HG03571 (cell line): ENCODE measurements around the gene MEGF11.

Source experiments
- ATAC-seq: cut with Tn5 transposase; IDR thresholded peaks from one replicate; pipeline ENCODE4 v1.9.1; 2021; ENCODE audit not compliant: unreplicated experiment

The MEGF11 gene

DNA sequence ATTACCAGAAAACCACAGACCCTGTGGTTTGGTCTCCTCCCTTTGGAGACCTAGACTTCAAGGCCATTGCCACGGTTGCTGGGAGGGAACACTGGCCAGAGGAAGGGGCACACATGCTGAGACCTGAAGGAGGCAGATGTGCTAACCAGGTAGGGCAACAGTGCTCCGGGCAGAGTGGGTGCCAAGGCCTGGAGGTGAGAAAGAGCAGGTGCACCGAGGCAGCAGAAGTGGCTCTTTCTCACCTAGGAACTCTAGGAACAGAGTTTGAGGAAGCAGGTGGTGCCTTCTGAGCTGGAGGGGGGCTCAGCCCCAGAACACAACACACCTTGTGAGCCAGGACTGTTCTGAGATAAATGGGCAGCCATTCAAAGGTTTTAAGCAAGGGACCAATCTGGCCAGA is 106.1 kb downstream of the MEGF11 start:
- no peak for ATAC-seq

DNA sequence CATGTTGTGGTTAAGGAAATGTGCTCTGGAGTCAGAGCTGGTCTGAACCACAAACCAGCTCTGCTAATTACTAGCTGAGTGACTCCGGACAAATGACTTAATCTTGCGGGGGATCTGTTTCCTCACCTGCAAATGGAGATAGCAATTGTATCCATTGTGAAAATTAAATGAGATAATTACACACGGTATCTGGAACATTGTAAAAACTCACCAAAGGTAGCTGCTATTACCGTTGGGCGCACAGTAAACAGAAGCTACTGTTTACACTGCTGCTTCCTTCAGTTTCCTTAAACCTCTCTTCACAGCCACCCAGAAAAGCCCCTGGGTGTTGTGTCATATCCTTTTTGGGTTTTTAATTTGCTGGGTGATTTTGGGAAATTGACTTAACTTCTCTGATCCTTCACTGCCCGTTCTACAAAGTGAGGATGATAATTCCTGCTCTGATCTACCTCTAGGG is 107.8 kb downstream of the MEGF11 start:
- no peak for ATAC-seq

DNA sequence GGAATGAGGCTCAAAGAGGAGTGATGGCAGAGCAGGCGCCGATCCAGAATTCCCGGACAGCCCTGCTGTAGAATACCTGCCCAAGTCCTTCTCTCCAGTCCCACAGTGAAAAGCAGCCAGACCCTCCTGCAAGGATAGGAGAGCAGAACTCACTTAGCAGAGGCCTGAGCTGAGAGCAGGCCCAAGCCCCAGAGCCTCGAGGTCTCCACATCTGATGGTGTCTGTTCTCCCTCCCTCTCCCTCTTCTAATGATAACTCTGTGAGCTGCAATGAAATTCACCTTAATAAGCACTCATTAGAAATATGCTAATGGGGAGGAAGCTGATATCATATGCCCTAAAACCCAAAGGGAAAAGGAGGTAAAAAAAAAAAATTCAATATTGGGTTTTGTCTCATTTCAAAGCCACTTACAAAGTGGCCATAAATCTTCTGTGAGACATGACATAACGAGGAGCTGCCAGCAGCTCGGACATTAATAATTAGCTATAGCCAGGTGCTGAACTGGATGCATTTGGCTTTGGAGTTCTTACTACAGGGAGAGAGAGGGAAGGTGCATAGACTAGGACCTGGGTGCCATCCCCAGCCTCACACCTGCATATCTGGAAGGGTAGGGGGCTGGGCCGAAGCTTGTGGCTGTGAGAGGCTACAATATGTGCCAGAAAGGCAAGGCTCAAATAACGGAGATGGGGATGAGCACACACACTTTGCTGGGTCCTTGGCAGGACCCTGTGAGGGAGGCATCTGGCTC is 108.4 kb downstream of the MEGF11 start:
- ATAC-seq = no peak

DNA sequence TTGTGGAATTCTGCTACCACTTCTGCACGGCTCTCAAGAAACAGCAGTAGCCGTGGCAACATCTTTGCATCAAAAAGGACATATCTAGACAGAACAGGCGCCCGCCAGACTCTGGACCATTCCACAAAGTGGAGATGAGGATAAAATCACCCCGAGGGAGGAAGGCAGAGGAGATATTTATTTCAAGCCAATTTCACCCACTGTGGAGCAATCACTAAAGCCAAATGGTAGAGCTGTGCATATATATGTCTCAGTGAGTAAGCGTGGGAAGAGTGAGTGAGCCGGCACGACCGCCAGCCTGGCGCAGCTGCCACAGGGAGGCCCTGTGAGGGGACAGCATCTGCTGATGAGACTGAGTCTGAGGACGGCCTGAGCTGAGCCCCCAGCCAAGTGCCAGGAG is 111.3 kb downstream of the MEGF11 start:
- no peak for ATAC-seq

DNA sequence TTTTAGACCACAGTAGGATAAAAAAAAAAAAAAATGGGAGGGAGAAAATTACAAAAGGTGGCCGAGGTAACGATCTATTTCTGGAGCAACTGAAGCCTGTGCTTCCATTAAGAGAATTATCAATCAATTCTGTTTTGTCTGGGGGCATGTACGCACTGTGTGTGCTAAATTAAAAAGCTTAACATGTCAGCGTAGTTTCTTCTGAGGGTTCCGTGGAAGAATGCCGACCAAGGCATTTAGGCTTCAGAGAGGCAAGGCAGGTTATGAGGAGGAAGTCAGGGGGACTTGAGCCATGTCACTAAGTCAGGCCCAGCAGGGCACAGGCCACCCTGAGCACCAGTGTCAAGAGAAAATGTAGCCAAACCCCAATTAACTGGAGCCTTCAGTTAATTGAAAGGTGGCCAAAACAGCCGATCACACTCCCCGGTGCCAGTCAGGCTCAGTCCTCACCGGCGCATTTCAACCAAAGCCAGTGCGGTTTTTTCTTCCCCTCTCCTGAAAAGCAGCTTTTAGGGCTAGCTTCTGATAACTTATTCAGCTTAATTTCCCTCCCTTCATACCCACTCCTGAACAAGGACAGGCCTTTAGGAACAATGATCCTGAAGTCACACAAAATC is 113.9 kb downstream of the MEGF11 start:
- ATAC-seq = no peak

DNA sequence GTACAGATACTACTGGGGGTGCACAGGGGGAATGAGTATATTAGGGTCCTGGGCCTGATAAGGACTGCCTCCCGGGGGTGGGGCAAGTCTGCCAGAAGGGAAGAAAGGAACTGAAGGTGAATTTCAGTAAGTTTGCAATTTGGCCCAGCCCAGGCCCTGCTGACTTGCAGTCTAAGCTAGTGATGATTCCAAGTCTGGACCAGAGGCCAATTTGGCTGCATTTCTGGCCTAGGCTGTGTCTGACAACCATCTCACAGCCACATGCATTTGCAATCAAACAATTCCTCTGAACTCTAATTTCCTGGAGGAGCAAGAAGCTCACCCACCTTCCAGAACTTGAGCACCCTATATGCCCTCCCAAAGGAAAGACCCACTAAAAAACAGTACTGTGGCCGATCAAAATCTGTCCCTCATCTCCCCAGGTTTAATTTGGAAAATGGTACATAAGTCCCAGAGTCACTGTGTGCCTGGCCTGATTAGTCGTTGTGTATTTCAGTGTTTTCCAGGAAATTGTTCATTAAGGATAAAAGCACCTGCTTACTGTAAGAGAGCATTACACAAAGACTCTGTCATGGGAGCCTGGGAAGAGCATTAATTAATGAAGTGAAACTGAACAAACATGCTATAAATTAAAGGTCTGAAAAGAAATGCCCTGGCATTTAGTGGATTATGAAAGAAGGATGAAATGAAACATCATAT is 114.5 kb downstream of the MEGF11 start:
- no peak for ATAC-seq

GRCh38 chr15:66138096-66138783 is 115.3 kb downstream of the MEGF11 start:
- ATAC-seq = no peak

GRCh38 chr15:66136948-66137347 is 116.6 kb downstream of the MEGF11 start:
- ATAC-seq = no peak

GRCh38 chr15:66135664-66136063 is 117.9 kb downstream of the MEGF11 start:
- no peak for ATAC-seq

- ATAC-seq = no peak
Observed at GRCh38 chr15:66134284-66134683, 119.3 kb downstream of the MEGF11 start.

GRCh38 chr15:66133247-66133885 is 120.2 kb downstream of the MEGF11 start:
- ATAC-seq = no peak

DNA sequence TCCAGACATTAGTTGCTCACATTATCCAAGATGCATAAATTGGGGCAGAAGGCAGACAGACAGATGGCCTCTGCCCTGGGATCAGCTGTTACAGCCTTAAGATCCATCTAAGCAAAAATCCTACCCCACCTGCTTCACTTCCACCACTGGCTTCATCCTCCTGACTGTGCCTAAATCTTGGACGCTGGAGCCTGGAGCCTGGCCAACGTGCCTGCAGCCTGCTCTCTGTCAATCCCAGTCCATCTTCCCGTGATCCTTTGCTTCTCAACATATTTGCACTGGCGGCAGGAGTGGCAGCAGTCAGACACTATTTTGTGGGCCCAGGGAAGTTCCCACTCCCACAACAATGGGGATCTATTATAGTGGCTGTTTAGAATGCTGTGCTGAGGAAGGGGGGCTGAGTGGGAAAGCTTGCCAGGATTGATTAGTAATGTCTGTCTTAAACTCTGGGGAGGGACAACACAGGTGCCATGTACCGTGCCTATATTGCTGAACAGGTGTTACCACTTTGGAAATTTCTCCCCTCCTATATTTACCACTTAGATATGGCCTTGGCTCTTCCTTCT is 121.2 kb downstream of the MEGF11 start:
- ATAC-seq = no peak

- no peak for ATAC-seq
Observed at GRCh38 chr15:66131831-66132230, 121.7 kb downstream of the MEGF11 start.

DNA sequence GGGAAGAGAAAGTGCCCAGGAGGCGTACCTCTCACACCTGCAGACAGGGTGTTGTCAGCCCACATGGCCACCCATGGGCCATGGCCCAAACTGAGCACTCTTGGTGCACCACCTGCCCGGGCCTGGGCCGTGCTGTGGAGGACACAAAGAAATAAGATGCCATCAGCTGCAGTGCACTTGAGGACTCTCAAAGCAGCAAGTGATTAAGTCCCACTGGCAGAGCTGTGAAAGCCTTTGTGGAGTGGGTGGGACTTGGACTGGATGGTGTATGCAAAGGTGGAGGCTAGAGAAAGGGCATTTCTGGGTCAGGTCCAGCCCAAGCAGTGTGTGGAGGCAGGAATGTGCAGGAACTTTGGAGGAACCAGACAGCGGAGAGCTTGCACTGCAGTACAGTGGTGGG is 122.3 kb downstream of the MEGF11 start:
- no peak for ATAC-seq

GRCh38 chr15:66130496-66131034 is 123.0 kb downstream of the MEGF11 start:
- no peak for ATAC-seq

GRCh38 chr15:66129586-66129985 is 124.0 kb downstream of the MEGF11 start:
- ATAC-seq = no peak

DNA sequence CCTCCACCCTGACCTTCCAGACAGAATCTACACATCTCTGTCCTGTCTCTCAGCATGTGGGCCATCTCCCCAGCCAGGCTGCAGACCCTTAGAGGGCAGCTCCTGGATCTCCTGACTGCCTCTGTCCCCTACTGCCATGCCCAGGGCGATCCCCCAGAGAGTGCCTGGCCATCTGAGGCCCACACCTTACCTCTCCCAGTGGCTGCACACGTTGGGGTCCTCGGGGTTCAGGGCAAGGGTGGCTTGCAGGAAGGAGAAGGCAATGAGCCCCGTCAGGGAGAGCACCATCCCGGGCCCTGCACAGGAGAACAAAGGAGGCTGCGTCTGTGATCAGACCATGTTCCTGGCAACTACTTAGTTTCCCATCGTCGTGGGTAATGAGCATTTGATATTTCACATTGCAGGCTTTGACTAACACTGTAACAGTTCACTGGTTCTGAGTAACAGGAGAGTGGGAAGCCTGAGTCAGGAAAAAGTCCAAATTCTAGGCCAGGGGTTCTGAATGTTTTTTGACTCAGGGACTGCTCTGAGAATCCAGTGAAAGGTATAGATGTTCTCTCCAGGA is 125.4 kb downstream of the MEGF11 start:
- ATAC-seq = no peak

- ATAC-seq = no peak
Observed at GRCh38 chr15:66126456-66126855, 127.1 kb downstream of the MEGF11 start.

DNA sequence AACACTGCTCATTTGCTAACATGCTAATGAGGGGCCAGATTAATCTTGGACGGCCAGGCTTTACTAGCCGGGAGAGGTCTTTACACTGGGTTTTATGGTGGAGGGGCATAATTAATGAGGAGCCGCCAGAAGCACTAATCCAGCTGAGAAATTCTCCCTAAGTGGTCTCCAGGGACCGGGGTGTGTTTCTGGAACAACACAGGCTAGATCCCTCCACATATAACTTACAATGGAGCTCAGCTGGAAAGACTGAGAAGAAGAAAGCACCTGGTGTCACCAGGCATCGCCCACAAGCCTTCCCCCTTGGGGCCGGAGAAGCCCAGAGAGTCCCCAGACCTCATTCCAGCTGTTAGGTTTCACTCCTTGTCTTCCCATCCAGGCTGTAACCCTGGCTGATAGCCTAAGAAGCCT is 127.5 kb downstream of the MEGF11 start:
- no peak for ATAC-seq

GRCh38 chr15:66124651-66125050 is 128.9 kb downstream of the MEGF11 start:
- ATAC-seq = no peak
